CD4-positive, CD25-positive, alpha-beta regulatory T cell (primary cell): Measurements from ENCODE around the gene SLC30A7. TPM values are rescaled to one million over a fixed set of nuclear protein-coding genes. Genes with fewer than 3 reads are reported as not detected.

Source experiments
- ATAC-seq, 2 donors: fragments of 150-1000 bp; cut with Tn5 transposase; one replicate each; pipeline ENCODE4 v1.10.0; 2021; ENCODE audit warnings: low read depth in 2 of 2, moderate number of reproducible peaks in 2 of 2, moderate library complexity in 1 of 2
- DNase-seq, 3 donors: peaks; one replicate each; pipeline versions ENCODE4 v3.0.0 to v3.0.0-alpha.2; 2012 to 2022; ENCODE audit warnings: mixed read lengths in 1 of 3
- H3K27ac ChIP-seq: one replicate; pipeline ENCODE4 v1.7.0; 2013; ENCODE audit warnings: mild to moderate bottlenecking, low read length; ENCODE audit not compliant: insufficient read depth, poor library complexity, severe bottlenecking
- H3K27me3 ChIP-seq: one replicate; pipeline ENCODE4 v1.7.0; 2013; ENCODE audit warnings: low read length; ENCODE audit not compliant: control insufficient read depth, insufficient read depth
- H3K36me3 ChIP-seq: one replicate; pipeline ENCODE4 v1.7.0; 2013; ENCODE audit warnings: mild to moderate bottlenecking, low read length, moderate library complexity; ENCODE audit not compliant: control insufficient read depth, insufficient read depth
- H3K4me1 ChIP-seq: 2 replicates; pipeline ENCODE4 v1.7.0; 2013; ENCODE audit warnings: mild to moderate bottlenecking, low read length; ENCODE audit not compliant: insufficient read depth, control insufficient read depth, poor library complexity, severe bottlenecking
- H3K4me3 ChIP-seq: one replicate; pipeline ENCODE4 v1.7.0; 2013; ENCODE audit warnings: low read depth, mild to moderate bottlenecking, low read length, moderate library complexity
- H3K9me3 ChIP-seq, 2 experiments: 1 replicate in 1 of 2; 2 replicates in 1 of 2; pipeline ENCODE4 v1.7.0; 2013; ENCODE audit warnings: low read length in 2 of 2, mild to moderate bottlenecking in 1 of 2, moderate library complexity in 1 of 2; ENCODE audit not compliant: control insufficient read depth in 2 of 2
- H3K27ac Mint-ChIP-seq, 3 donors: one replicate each; pipeline ENCODE4 v1.8.0; 2020 to 2022; ENCODE audit warnings: mild to moderate bottlenecking in 3 of 3, mixed read lengths in 3 of 3, moderate library complexity in 2 of 3
- H3K27me3 Mint-ChIP-seq: one replicate; pipeline ENCODE4 v1.8.0; 2022; ENCODE audit warnings: mild to moderate bottlenecking, mixed read lengths
- H3K36me3 Mint-ChIP-seq: one replicate; pipeline ENCODE4 v1.8.0; 2020; ENCODE audit warnings: mixed read lengths
- H3K4me1 Mint-ChIP-seq, 4 donors: one replicate each; pipeline ENCODE4 v1.8.0; 2020 to 2022; ENCODE audit warnings: mixed read lengths in 4 of 4, mild to moderate bottlenecking in 1 of 4
- H3K4me3 Mint-ChIP-seq, 4 donors: one replicate each; pipeline ENCODE4 v1.8.0; 2020 to 2022; ENCODE audit warnings: mild to moderate bottlenecking in 4 of 4, mixed read lengths in 4 of 4, moderate library complexity in 3 of 4
- H3K9me3 Mint-ChIP-seq, 7 donors: one replicate each; pipeline ENCODE4 v1.8.0; 2020 to 2022; ENCODE audit warnings: mixed read lengths in 7 of 7, mild to moderate bottlenecking in 3 of 7, moderate library complexity in 2 of 7
- polyA plus RNA-seq, 4 donors: library from polyadenylated mRNA; unstranded; fragments of 300-500 nt; fragmentation: Illumina TruSeq; gene quantifications; one replicate each; pipeline ENCODE4 v1.2.3, GENCODE V29; 2021
- total RNA-seq: library from RNA; stranded (reverse); gene quantifications from one replicate; pipeline ENCODE4 v1.2.3, GENCODE V29; 2022

Gene SLC30A7
- total and polyA plus RNA-seq, 5 donors from 2014 or later, result 12.8 to 29.1 (median 14.5) TPM

- H3K27ac Mint-ChIP-seq, result no peak overlapping the region
- ATAC-seq (no peak), DNase-seq (no peak)
- no peak overlapping the region for H3K4me3 Mint-ChIP-seq
- Histone ChIP-seq H3K4me1 (peaks cover 5% of the 10 kb centered on the region), H3K9me3 (peaks cover 0 to 2% of the 10 kb centered on the region in 2 experiments), H3K36me3 (peaks cover 72% of the 10 kb centered on the region), H3K27ac (no peak overlapping the region), H3K27me3 (no peaks in the 10 kb centered on the region), H3K4me3 (no peak overlapping the region)
- peaks cover 24 to 57% (median 41%) of the 10 kb centered on the region in 4 donors for H3K4me1 Mint-ChIP-seq
- peaks cover 0 to 2% (median 0%) of the 10 kb centered on the region in 7 donors for H3K9me3 Mint-ChIP-seq
- no peaks in the 10 kb centered on the region for H3K27me3 Mint-ChIP-seq
- peaks cover 56% of the 10 kb centered on the region for H3K36me3 Mint-ChIP-seq
Measured at GRCh38 chr1:100905181-100905580, 9.3 kb downstream of the SLC30A7 start.

DNA sequence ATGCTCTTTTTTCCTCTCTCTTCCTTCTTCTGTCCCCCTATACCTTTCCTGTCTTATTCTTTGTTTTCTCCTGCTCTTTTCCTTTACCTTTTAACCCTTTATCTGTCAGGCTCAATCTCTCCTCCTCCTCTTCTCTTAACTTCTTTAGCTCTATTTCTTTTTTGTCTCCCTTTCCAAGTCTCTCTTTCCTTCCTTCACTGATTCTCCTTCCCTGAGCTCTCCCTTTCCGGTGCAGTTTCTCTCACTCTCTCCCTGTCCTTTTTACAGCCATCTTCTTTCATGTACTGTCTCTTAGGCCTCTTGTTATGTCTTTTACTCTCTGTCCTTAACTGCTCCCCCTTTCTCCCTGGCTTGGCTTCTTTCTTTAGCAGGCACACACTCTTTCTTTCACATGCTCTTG is 12.0 kb downstream of the SLC30A7 start:
- peak overlapping the region; percentile 1 to 90 (median 89) for H3K27ac Mint-ChIP-seq
- Histone ChIP-seq H3K4me1 (no peaks in the 10 kb centered on the region), H3K9me3 (peaks cover 0 to 2% of the 10 kb centered on the region in 2 experiments), H3K36me3 (peaks cover 82% of the 10 kb centered on the region), H3K4me3 (no peak overlapping the region), H3K27ac (no peak overlapping the region), H3K27me3 (no peaks in the 10 kb centered on the region)
- peaks cover 55% of the 10 kb centered on the region for H3K36me3 Mint-ChIP-seq
- ATAC-seq (no peak), DNase-seq (no peak)
- no peaks in the 10 kb centered on the region for H3K27me3 Mint-ChIP-seq
- no peak overlapping the region for H3K4me3 Mint-ChIP-seq
- H3K9me3 Mint-ChIP-seq, result peaks cover 0 to 2% (median 0%) of the 10 kb centered on the region in 7 donors
- peaks cover 24 to 44% (median 35%) of the 10 kb centered on the region in 4 donors for H3K4me1 Mint-ChIP-seq

GRCh38 chr1:100909018-100909417 is 13.1 kb downstream of the SLC30A7 start:
- Mint-ChIP-seq H3K27me3 (no peaks in the 10 kb centered on the region), H3K4me1 (peaks cover 24 to 47% (median 41%) of the 10 kb centered on the region in 4 donors), H3K27ac (peak overlapping the region in 2 of 3 donors; percentile 67 to 89), H3K9me3 (peaks cover 0 to 2% (median 0%) of the 10 kb centered on the region in 7 donors), H3K36me3 (peaks cover 61% of the 10 kb centered on the region), H3K4me3 (no peak overlapping the region)
- Histone ChIP-seq H3K27me3 (no peaks in the 10 kb centered on the region), H3K9me3 (peaks cover 0 to 2% of the 10 kb centered on the region in 2 experiments), H3K36me3 (peaks cover 93% of the 10 kb centered on the region), H3K4me3 (no peak overlapping the region), H3K4me1 (no peaks in the 10 kb centered on the region), H3K27ac (no peak overlapping the region)
- DNase-seq (no peak), ATAC-seq (no peak)

- peak overlapping the region in 1 of 3 donors; percentile 8 for H3K27ac Mint-ChIP-seq
- ATAC-seq, result no peak
- H3K36me3 ChIP-seq, result peaks cover 89% of the 10 kb centered on the region
Measured at GRCh38 chr1:100912019-100912418, 16.1 kb downstream of the SLC30A7 start.

DNA sequence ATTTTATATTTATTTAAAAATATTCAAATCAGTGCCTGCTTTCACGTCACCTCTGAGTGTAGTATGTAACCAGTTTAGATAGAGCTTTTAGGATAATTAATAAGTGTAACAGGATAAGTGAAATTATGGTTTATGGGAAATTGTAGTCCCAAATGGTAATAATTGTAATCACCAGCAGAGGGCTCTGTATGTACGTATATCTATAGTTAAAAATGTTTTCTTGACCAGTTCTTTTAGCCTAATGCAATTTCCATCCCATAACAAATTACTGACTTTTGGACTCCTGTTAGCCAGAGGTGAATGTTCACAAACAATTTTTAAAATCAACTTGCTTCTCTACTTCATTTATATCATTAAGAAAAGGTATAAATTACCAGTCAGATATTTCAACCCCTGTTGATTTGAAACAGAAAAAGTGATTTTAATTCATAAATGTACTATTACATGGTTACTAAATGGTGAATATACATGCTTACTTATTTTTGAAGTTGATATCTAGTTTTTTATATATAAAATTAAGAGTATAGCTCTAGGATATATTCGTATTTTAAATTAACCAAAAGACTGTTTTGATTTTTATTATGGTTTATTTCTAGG is 25.3 kb downstream of the SLC30A7 start:
- H3K9me3 ChIP-seq, result no peaks in the 10 kb centered on the region
- H3K27ac ChIP-seq, result no peak overlapping the region
- peaks cover 32% of the 10 kb centered on the region for H3K4me1 ChIP-seq
- no peaks in the 10 kb centered on the region for H3K27me3 ChIP-seq
- Mint-ChIP-seq H3K36me3 (peaks cover 40% of the 10 kb centered on the region), H3K27me3 (no peaks in the 10 kb centered on the region), H3K4me1 (peaks cover 26 to 33% (median 29%) of the 10 kb centered on the region in 4 donors), H3K4me3 (no peak overlapping the region), H3K9me3 (peaks cover 0 to 1% (median 0%) of the 10 kb centered on the region in 7 donors), H3K27ac (peak overlapping the region in 2 of 3 donors; percentile 66 to 75)
- no peak overlapping the region for H3K4me3 ChIP-seq
- peak in 2 of 3 donors; percentile 63 to 71 for DNase-seq
- peaks cover 27% of the 10 kb centered on the region for H3K36me3 ChIP-seq
- ATAC-seq, result no peak

More at GRCh38 chr1:100912019-100912418, 16.1 kb downstream of the SLC30A7 start:
- Histone ChIP-seq H3K27me3 (no peaks in the 10 kb centered on the region), H3K9me3 (no peaks in the 10 kb centered on the region), H3K4me1 (no peaks in the 10 kb centered on the region), H3K4me3 (no peak overlapping the region), H3K27ac (no peak overlapping the region)
- Mint-ChIP-seq H3K36me3 (peaks cover 51% of the 10 kb centered on the region), H3K27me3 (no peaks in the 10 kb centered on the region), H3K4me1 (peaks cover 15 to 38% (median 31%) of the 10 kb centered on the region in 4 donors), H3K4me3 (no peak overlapping the region), H3K9me3 (peaks cover 0 to 2% (median 0%) of the 10 kb centered on the region in 7 donors)
- DNase-seq, result no peak

DNA sequence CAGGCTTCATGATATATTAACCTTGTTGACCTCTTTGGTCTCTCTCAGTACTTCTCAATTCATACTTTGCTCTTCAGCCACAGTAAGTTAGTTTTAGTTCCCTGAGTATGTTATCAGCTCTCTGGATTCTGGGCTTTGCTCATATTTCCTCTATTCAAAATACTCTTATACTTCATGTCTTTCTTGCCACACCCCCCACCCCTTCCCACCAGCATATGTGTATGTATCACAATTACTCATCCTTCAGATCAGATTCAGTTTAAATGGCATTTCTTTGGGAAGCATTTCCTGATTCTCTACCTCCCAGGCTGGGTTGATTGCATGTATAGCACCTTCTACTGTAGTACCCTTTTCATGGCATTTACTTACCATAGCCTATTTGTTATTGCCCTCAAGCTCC is 28.3 kb downstream of the SLC30A7 start:
- no peak for ATAC-seq
- H3K4me1 Mint-ChIP-seq, result peaks cover 21 to 32% (median 27%) of the 10 kb centered on the region in 4 donors
- peaks cover 62% of the 10 kb centered on the region for H3K4me1 ChIP-seq

DNA sequence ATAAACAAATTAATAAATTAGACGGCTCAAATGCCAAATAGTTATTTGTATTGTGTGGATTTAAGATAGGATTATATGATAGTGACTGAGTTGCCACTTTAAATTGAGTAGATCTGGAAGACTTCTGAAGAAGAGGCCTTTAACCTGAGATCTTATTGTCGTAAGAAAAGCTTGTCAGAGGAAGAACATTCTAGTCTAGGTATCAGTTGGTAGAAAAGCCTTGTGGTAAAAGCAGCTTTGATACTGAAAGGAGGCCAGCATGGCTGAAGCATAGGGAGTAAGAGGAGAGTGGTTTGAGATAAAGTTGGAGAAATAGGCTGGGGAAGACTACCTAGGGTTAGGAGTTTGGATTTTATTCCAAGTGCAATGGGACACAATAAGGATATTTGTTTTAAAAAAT is 29.1 kb downstream of the SLC30A7 start:
- Mint-ChIP-seq H3K9me3 (peaks cover 0 to 1% (median 0%) of the 10 kb centered on the region in 7 donors), H3K4me3 (peak overlapping the region in 3 of 4 donors; percentile 24 to 73 (median 26)), H3K4me1 (peaks cover 22 to 39% (median 30%) of the 10 kb centered on the region in 4 donors), H3K36me3 (peaks cover 21% of the 10 kb centered on the region), H3K27ac (peak overlapping the region in 1 of 3 donors; percentile 77), H3K27me3 (no peaks in the 10 kb centered on the region)
- no peaks in the 10 kb centered on the region for H3K9me3 ChIP-seq
- H3K27ac ChIP-seq, result peak overlapping the region; percentile 68
- DNase-seq (no peak), ATAC-seq (no peak)
- peaks cover 69% of the 10 kb centered on the region for H3K4me1 ChIP-seq
- H3K27me3 ChIP-seq, result no peaks in the 10 kb centered on the region
- peak overlapping the region; percentile 21 for H3K4me3 ChIP-seq
- H3K36me3 ChIP-seq, result peaks cover 4% of the 10 kb centered on the region

More for the DNA sequence above, 28.3 kb downstream of the SLC30A7 start:
- peak in 1 of 3 donors; percentile 31 for DNase-seq
- Mint-ChIP-seq H3K9me3 (peaks cover 0 to 1% (median 0%) of the 10 kb centered on the region in 7 donors), H3K4me3 (peak overlapping the region in 2 of 4 donors; percentile 13 to 73), H3K27me3 (no peaks in the 10 kb centered on the region), H3K36me3 (peaks cover 21% of the 10 kb centered on the region), H3K27ac (peak overlapping the region in 1 of 3 donors; percentile 88)
- Histone ChIP-seq H3K4me3 (no peak overlapping the region), H3K27me3 (no peaks in the 10 kb centered on the region), H3K27ac (peak overlapping the region; percentile 68), H3K9me3 (no peaks in the 10 kb centered on the region), H3K36me3 (peaks cover 6% of the 10 kb centered on the region)
